GM23248 (cell line): ENCODE data around the gene NHLRC4.

ENCODE experiments used
- EZH2 ChIP-seq: fragments of 200-600 bp; sonication (generic); IDR thresholded peaks from 2 replicates; pipeline ENCODE4 v1.6.1; 2018; ENCODE audit warnings: antibody characterized with exemption, mild to moderate bottlenecking; ENCODE audit not compliant: insufficient read depth, poor library complexity, severe bottlenecking
- EZH2phosphoT487 ChIP-seq: fragments of 200-600 bp; sonication (generic); IDR thresholded peaks from 2 replicates; pipeline ENCODE4 v1.6.1; 2018; ENCODE audit warnings: antibody characterized with exemption, moderate library complexity, mild to moderate bottlenecking, low read depth; ENCODE audit not compliant: insufficient read depth

DNA sequence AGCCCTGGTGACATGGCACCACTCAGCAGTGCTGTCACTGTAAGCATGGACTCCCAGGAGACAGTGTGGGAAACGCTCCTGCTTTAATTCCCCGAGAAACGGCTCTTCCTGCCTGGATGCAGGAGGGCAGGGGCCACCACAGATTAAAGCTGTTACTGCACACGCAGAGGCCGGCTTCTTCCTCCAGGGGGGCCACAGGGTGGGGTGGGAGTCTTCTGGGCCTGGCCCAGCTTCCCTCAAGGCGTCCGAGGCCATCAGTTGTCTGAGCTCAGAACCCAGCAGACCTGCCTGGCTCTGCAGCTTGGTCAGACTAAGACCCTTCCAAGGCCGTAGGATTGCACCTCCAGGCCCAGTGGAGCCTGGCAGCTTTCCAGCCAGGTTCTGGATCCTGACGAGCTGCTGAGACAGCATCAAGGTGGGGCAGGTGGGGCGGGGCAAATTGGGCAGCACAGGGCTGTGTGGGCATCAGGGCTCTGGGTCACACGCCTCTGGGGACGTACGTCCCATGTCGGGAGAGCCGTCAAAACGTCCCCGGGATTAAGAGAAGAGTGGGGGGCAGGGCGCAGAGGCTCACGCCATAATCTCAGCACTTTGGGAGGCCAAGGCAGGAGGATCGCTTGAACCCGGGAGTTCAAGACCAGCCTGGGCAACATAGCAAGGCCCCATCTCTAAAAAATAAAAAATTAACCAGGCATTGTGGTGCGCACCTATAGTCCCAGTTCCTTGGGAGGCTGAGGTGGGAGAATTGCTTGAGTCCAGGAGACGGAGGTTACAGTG is 44.3 kb upstream of the NHLRC4 start:
- TF ChIP-seq EZH2 (no peak), EZH2phosphoT487 (no peak)
